Left ventricle myocardium superior (tissue), 1 donor: Measurements from ENCODE around the gene GCLM. TPM values are rescaled to one million over a fixed set of nuclear protein-coding genes. Genes with fewer than 3 reads are reported as not detected.
"Not testable (repeated sequence)": the region's sequence is repeated elsewhere in the genome, so short reads cannot be mapped to it uniquely, and the experiment has no call there.

Experiments used
- ATAC-seq: fragments of 200-7000 bp; cut with Tn5 transposase; one replicate; pipeline ENCODE4 v1.9.1; 2020; ENCODE audit warnings: mild to moderate bottlenecking, moderate library complexity
- DNase-seq: peaks from one replicate; pipeline ENCODE4 v3.0.0-alpha.2; 2020
- intact Hi-C: fragments of 100-400 bp; cut with micrococcal nuclease; formaldehyde crosslinking; loops from one replicate; pipeline ENCODE4 v1.11.0; 2022
- long read RNA-seq: library from polyadenylated mRNA; unstranded; transcript quantifications from one replicate; pipeline ENCODE4 v2.0.0, GENCODE V29; 2021
- total RNA-seq: library from RNA; stranded (reverse); fragmentation: NEBNext Ultra II Directional; extraction: Animal tissue kit (Norgen Biotek cat#: 25700); gene quantifications from one replicate; pipeline ENCODE4 v1.2.1, GENCODE V29; 2021
- donor health status: DM: no; HTN: yes; CAD: no; lungs with severe emphysema.

The GCLM gene
- total RNA-seq: 10.9 TPM
- long read RNA-seq, full-length matches to known transcripts: 53 of 56 reads
- long read RNA-seq, partial matches to known transcripts: 0 of 56 reads
- long read RNA-seq, other reads (novel, unspliced or antisense): 3 of 56 reads

- DNase-seq (peak; percentile 97), ATAC-seq (peak; percentile 98)
- intact Hi-C loops: no loop called here
Observed at GRCh38 chr1:93909146-93910050, at the start of gene GCLM. TSS of gene GCLM (minus strand) at chr1:93909430. CDS start at chr1:93909163, 267 bp downstream.

GRCh38 chr1:93958726-93959100, 49.5 kb upstream of the GCLM start:
- intact Hi-C loops: no loop called here
- ATAC-seq: no peak
- DNase-seq: no peak

GRCh38 chr1:93958032-93958725, 48.9 kb upstream of the GCLM start:
- ATAC-seq: no peak
- intact Hi-C loops: no loop called here

GRCh38 chr1:93955765-93956164, 46.5 kb upstream of the GCLM start:
- no peak for DNase-seq
- intact Hi-C loops: no loop called here
- no peak for ATAC-seq

More at GRCh38 chr1:93958032-93958725, 48.9 kb upstream of the GCLM start:
- no peak for DNase-seq

GRCh38 chr1:93947002-93947686, 37.9 kb upstream of the GCLM start:
- ATAC-seq, intact Hi-C loops, DNase-seq: not testable (repeated sequence)

- intact Hi-C loops: no loop called here
- ATAC-seq (no peak), DNase-seq (no peak)
Observed at GRCh38 chr1:93938461-93939145, 29.4 kb upstream of the GCLM start.

- ATAC-seq: no peak
- no peak for DNase-seq
- intact Hi-C loops: no loop called here
Observed at GRCh38 chr1:93937997-93938396, 28.8 kb upstream of the GCLM start.

- DNase-seq (no peak), ATAC-seq (no peak)
- intact Hi-C loops: no loop called here
Observed at GRCh38 chr1:93925206-93925605, 16.0 kb upstream of the GCLM start.

- DNase-seq (no peak), ATAC-seq (no peak)
- intact Hi-C loops: no loop called here
Observed at GRCh38 chr1:93919780-93920179, 10.6 kb upstream of the GCLM start.

- ATAC-seq (no peak), DNase-seq (no peak)
- intact Hi-C loops: no loop called here
Observed at GRCh38 chr1:93917302-93917701, 8.1 kb upstream of the GCLM start.

GRCh38 chr1:93910880-93911279, 1.6 kb upstream of the GCLM start:
- intact Hi-C loops, ATAC-seq, DNase-seq: not testable (repeated sequence)

GRCh38 chr1:93910305-93910704, 1.1 kb upstream of the GCLM start:
- intact Hi-C loops: no loop called here
- DNase-seq: no peak
- ATAC-seq: no peak

GRCh38 chr1:93908394-93909145, 660 bp downstream of the GCLM start:
- ATAC-seq (peak; percentile 36), DNase-seq (peak; percentile 59)
- intact Hi-C loops: no loop called here

GRCh38 chr1:93907718-93908117, 1.5 kb downstream of the GCLM start:
- intact Hi-C loops: no loop called here
- peak; percentile 47 for DNase-seq
- no peak for ATAC-seq

GRCh38 chr1:93906480-93906879, 2.8 kb downstream of the GCLM start:
- ATAC-seq (no peak), DNase-seq (no peak)
- intact Hi-C loops: no loop called here

- intact Hi-C loops: no loop called here
- ATAC-seq: no peak
- no peak for DNase-seq
Observed at GRCh38 chr1:93905734-93906133, 3.5 kb downstream of the GCLM start.

- ATAC-seq (no peak), DNase-seq (no peak)
- intact Hi-C loops: no loop called here
Observed at GRCh38 chr1:93905051-93905450, 4.2 kb downstream of the GCLM start.

GRCh38 chr1:93904228-93904627, 5.0 kb downstream of the GCLM start:
- intact Hi-C loops: no loop called here
- DNase-seq (no peak), ATAC-seq (no peak)
